Embryonic facial prominence (tissue), 1 donor: ENCODE data around the gene ZNF276.
"Not testable (repeated sequence)": the region's sequence is repeated elsewhere in the genome, so short reads cannot be mapped to it uniquely, and the experiment has no call there.

Experiments
- DNase-seq: peaks from one replicate; pipeline ENCODE4 v3.0.0-alpha.2; 2016; ENCODE audit errors: extremely low spot score

The ZNF276 gene

GRCh38 chr16:89738538-89739317, 17.4 kb downstream of the ZNF276 start:
- DNase-seq, result no peak

GRCh38 chr16:89739383-89739782, 18.0 kb downstream of the ZNF276 start:
- no peak for DNase-seq

DNA sequence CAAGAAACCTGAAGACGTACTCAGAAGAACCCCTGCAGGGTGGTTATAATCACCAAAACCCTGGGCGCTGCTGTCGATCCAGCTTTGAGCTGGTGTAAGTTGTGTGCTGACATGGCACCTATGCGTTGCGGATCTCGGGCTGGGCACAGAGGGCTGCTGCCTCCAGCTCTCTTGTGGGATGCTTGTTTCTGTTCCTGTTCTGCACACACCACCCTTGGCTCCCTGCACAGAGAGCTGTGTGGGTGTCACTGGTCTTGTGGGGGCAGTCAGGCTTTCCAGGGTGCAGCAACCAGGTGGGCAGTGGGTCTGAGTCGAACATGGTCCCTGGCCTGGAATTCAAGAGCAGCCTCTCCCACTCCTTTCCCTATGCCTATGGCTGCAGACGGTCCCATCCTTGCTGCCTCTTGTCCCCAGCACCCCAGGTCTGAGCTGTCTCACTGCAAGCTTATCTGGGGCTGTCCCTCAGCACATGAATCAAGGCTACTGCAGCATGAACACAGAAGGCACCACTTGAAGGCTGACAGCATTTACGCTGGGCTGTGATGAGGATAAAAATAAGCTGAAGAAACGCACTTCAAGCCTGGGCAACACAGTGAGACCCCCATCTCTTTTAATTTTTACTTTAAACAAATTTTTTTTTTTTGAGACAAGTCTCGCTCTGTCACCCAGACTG, 20.1 kb downstream of the ZNF276 start:
- DNase-seq, result no peak

GRCh38 chr16:89742948-89743347, 21.6 kb downstream of the ZNF276 start:
- no peak for DNase-seq

GRCh38 chr16:89744813-89745212, 23.5 kb downstream of the ZNF276 start:
- DNase-seq, result no peak

- DNase-seq, result no peak
Measured at GRCh38 chr16:89746043-89746442, 24.7 kb downstream of the ZNF276 start.

DNA sequence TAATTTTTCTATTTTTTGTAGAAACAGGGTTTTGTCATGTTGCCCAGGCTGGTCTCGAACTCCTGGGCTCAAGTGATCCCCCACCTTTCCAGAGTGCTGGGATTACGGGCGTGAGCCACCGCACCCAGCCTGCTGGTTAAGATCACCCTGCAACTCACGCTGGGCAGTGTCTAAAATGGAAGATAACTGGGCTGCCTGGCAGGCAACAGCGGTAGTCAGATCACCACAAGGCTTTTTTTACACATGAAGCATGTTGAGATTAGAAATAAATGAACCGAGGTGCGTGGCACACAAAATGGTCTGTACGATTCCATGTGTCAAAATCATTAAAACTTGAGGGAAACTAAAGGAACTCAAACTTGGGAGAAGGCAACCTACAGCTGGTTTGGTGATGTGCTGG, 26.7 kb downstream of the ZNF276 start:
- DNase-seq, result no peak

GRCh38 chr16:89748921-89749320, 27.6 kb downstream of the ZNF276 start:
- no peak for DNase-seq

DNA sequence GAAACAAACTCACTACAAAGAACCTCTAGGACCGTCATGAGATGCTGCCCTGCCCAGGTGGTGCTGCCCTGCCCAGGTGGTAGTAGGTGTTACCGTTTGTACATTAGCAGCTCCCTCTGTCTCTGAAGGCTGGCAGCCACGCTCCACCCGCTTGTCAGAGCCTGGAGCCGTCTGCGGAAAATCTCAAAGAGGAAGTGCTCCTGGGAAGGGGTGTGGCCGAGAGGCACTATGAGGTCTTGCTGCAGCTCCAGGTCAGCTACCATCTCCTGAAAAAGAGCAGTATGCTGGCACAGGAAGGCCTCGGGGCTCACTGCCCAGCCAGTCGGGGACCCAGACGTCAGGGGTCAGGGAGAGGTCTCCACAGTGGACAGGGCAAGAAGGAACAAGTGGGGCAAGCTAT, 28.3 kb downstream of the ZNF276 start:
- no peak for DNase-seq

GRCh38 chr16:89759746-89760340, 38.5 kb downstream of the ZNF276 start:
- DNase-seq, result no peak

DNA sequence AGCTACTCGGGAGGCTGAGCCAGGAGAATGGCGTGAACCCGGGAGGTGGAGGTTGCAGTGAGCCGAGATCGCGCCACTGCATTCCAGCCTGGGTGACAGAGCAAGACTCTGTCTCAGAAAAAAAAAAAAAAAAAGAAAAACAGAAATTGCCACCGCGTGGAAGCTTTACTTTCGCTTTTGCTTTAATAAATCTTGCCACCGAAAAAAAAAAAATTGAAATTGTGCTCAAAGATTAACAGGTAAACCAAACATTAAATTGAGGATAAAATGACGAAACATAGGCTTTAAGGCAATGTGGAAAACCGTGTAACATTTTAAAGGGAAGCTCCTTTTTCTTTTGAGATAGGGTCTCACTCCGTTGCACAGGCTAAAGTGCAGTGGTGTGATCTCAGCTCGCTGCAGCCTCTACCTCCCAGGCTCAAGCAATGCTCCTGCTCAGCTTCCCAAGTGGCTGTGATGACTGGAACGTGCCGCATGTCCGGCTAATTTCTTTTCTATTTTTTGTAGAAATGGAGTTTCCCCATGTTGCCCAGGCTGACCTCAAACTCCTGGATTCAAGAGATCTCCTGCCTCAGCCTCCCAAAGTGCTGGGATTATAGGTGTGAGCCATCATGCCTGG, 40.1 kb downstream of the ZNF276 start:
- no peak for DNase-seq

- no peak for DNase-seq
Measured at GRCh38 chr16:89764711-89765201, 43.4 kb downstream of the ZNF276 start.

DNA sequence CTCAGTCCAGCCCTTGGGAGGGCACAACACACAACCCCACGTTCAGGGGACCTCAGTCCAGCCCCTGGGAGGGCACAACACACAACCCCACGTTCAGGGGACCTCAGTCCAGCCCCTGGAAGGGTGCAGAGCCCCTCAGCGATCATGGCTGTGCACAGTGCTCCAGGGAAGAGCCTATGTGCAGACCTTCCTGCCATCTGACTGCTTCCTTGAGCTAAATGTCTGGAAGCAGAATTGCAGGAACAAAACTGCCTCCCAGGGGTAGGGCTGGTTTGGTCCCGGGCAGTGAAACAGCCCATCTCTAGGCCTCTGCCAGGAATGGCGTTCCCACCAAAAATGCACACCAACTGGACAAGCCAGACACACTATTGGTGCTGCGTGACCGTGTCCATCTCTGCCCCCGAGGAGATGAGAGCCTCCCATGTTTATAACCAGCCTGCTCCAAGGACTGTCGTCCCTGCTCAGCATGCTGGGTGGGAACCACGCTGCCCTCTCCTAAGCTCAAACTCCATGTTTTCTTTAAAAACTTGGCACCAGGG, 44.0 kb downstream of the ZNF276 start:
- no peak for DNase-seq

DNA sequence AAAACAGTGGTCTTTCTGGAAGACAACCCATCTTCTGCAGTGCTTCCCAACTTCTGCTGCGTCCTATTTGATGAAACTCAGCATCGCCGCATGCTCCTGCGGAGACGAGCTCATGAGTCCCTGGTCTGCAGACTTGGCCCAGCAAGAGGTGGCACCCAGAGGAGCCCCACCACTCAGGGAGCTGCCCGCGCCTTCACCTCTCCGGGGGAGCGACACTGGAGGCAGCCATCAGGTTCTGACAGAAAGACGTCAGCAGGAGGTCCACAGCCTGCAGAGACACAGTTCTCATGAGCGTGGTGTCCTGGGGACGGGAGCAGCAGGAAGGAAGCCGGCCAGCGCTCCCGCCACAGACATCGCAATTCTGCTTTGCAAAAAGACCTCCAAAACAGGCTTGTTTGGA, 49.0 kb downstream of the ZNF276 start:
- no peak for DNase-seq

GRCh38 chr16:89775223-89775622, 53.9 kb downstream of the ZNF276 start:
- DNase-seq, result no peak

- DNase-seq, result not testable (repeated sequence)
Measured at GRCh38 chr16:89778211-89778610, 56.9 kb downstream of the ZNF276 start.

DNA sequence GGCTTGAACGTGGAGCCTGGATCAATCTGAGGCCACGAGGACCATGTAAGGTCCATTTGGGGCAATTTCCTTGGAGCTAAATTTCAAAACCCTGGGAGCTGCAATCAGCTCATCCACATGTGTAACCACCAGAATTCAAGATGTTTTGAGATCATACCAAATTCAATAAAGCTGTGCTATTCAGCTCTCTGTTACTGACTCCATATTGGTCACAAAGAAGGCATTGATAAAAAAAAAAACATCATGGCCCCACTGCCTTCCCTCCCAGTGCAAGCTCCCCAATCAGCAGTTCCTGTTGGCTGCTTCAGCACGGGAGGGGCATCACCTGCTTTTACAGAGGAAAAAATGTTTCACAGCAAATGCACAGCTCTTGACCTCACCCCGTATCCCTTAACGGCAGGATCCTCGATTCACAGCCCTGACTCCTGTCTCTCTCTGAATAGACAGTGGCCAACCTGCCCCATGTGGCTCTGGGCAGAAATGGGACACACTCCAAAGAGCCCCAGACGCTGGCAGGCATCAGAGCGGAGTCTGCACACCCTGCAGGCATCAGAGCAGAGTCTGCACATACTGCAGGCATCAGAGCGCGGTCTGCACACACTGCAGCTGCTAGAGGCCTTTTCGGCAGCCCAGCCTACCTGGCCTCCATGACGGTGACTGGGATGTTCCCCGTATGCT, 58.0 kb downstream of the ZNF276 start:
- no peak for DNase-seq

GRCh38 chr16:89779909-89780305, 58.6 kb downstream of the ZNF276 start:
- DNase-seq, result no peak

DNA sequence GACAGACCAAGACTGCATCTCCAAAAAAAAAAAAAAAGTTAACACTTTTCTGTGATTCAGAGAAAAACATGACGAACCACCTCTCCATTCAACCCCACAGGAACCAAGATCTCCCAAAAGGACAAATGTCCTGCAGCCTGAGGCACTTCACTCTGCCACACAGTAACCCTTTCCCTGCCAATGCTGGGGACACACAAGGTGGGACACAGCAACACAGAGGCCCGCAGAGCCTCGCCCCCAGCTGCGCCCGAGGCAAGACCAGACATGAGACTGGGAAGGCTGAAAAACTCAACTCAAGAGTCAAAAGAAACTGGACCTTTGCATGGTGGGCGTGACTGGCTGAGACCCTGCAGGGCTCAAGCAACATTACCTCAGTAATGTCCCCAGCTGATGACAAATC, 61.2 kb downstream of the ZNF276 start:
- no peak for DNase-seq

DNA sequence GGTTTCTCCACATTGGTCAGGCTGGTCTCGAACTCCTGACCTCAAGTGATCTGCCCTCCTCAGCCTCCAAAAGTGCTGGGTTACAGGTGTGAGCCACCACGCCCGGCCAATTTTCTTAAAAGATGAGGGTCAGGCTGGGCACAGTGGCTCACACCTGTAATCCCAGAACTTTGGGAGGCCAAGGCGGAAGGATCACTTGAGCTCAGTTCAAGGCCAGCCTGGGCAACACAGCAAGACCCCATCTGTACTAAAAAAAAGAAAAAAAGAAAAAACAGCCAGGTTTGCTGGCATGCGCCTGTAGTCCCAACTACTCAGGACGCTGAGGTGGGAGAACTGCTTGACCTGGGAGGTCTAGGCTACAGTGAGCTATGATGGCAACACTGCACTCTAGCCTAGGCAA, 62.6 kb downstream of the ZNF276 start:
- not testable (repeated sequence) for DNase-seq

DNA sequence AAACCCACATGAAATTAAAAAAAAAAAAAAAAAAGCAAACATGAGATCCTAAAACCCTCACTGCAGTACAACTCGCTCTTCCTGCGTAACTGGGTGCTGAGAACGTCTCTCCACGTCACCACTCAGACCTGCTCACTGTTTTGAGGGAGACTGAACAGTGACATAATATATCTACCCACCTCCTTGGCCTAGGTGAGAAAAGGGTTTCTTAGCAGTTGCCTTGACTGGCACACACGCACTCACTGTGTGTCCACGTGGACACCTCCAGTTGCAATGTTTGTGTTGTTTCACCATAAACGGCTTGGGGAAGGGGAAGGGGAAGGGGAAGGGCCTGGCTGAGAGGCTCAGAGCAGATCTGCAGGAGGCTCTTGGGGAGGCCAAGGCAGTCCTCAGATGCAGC, 63.1 kb downstream of the ZNF276 start:
- DNase-seq, result no peak
